Activated CD4-positive, alpha-beta T cell treated with anti-CD3 and anti-CD28 coated beads, Interleukin-2, amount 10 ng/mL, durations not matched to agents 24 days and 14 days (primary cell): Measurements from ENCODE around the gene AMIGO2. TPM values are rescaled to one million over a fixed set of nuclear protein-coding genes. Genes with fewer than 3 reads are reported as not detected.
"Not testable (repeated sequence)": the region's sequence is repeated elsewhere in the genome, so short reads cannot be mapped to it uniquely, and the experiment has no call there.

Experiments used
- DNase-seq: peaks from one replicate; pipeline ENCODE4 v3.0.0; 2022
- H3K27ac Mint-ChIP-seq: one replicate; pipeline ENCODE4 v1.8.0; 2022; ENCODE audit warnings: mild to moderate bottlenecking, mixed read lengths
- H3K27me3 Mint-ChIP-seq: one replicate; pipeline ENCODE4 v1.8.0; 2022; ENCODE audit warnings: mixed read lengths
- H3K36me3 Mint-ChIP-seq: one replicate; pipeline ENCODE4 v1.8.0; 2022; ENCODE audit warnings: low read depth, mild to moderate bottlenecking, mixed read lengths
- H3K4me1 Mint-ChIP-seq: one replicate; pipeline ENCODE4 v1.8.0; 2021; ENCODE audit warnings: mixed read lengths
- H3K4me3 Mint-ChIP-seq: one replicate; pipeline ENCODE4 v1.8.0; 2022; ENCODE audit warnings: mild to moderate bottlenecking, moderate library complexity, mixed read lengths
- H3K9me3 Mint-ChIP-seq: one replicate; pipeline ENCODE4 v1.8.0; 2021; ENCODE audit warnings: mixed read lengths
- intact Hi-C: fragments of 100-400 bp; cut with micrococcal nuclease; formaldehyde crosslinking; loops from one replicate; pipeline ENCODE4 v1.15.1; 2023
- total RNA-seq: library from RNA; stranded (reverse); gene quantifications from 2 replicates; pipeline ENCODE4 v1.2.3, GENCODE V29; 2022

AMIGO2 gene
- total RNA-seq, 1 donor from 2014 or later: 13.6 TPM

DNA sequence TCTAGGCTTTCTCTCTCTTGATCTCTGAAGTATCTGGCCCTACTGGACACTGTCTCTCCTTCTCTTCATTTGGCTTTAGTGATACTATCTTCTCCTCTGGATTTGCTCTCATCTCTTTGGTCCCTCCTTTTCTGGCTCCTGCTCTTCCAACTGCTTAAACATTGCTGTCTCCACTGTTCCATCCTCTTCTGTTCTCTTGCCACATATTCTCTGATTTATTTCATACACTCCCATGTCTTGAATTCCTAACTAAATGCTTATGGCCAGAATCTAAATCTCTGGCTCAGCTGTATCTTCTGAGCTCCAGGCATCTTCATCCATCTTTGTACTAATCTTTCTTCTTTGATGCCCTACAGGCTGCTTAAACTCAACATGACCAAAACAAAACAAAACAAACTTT lies 25.8 kb downstream of the AMIGO2 start:
- peaks cover 5% of the 10 kb centered on the region for H3K36me3 Mint-ChIP-seq
- no peak overlapping the region for H3K27ac Mint-ChIP-seq
- no peak for DNase-seq
- H3K4me3 Mint-ChIP-seq: no peak overlapping the region
- H3K4me1 Mint-ChIP-seq: no peaks in the 10 kb centered on the region
- intact Hi-C loops: no loop called here
- H3K27me3 Mint-ChIP-seq: no peaks in the 10 kb centered on the region
- peaks cover 20% of the 10 kb centered on the region for H3K9me3 Mint-ChIP-seq

DNA sequence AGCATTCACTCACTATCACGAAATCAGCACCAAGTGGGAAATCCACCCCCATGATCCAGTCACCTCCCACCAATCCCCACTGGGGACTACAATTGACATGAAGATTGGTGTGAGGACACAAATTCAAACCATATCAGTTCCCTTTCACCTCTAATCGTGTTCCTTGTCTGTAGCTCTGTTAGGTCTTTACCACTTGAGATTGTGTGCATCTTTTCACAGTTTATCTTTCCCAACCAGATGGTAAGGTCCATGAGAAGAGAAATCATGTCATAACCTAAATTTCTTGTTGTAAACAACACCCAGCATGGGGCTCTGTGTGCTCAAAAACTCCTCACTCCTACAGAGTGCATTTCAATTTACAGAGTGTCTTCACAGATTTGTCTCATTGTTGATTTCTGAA lies 27.5 kb downstream of the AMIGO2 start:
- Mint-ChIP-seq H3K4me3 (no peak overlapping the region), H3K27me3 (peaks cover 2% of the 10 kb centered on the region), H3K36me3 (peaks cover 5% of the 10 kb centered on the region), H3K27ac (no peak overlapping the region), H3K4me1 (no peaks in the 10 kb centered on the region), H3K9me3 (peaks cover 23% of the 10 kb centered on the region)
- intact Hi-C loops: no loop called here
- no peak for DNase-seq

DNA sequence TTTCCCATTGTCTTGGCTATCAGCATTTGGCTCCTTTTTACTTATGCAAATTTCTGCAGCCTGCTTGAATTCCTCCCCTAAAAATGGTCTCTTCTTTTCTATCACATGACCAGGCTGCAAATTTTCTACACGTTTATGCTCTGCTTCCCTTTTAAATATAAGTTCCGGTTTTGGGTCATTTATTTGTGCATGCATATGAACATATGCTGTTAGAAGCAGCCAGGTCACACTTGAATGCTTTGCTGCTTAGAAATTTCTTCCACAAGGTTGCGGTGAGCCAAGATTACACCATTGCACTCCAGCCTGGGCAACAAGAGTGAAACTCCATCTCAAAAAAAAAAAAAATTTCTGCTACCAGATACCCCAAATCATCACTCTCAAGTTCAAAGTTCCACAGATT lies 28.5 kb downstream of the AMIGO2 start:
- H3K27ac Mint-ChIP-seq, H3K4me3 Mint-ChIP-seq, H3K27me3 Mint-ChIP-seq, DNase-seq, intact Hi-C loops, H3K4me1 Mint-ChIP-seq, H3K36me3 Mint-ChIP-seq: not testable (repeated sequence)
- peaks cover 21% of the 10 kb centered on the region for H3K9me3 Mint-ChIP-seq

DNA sequence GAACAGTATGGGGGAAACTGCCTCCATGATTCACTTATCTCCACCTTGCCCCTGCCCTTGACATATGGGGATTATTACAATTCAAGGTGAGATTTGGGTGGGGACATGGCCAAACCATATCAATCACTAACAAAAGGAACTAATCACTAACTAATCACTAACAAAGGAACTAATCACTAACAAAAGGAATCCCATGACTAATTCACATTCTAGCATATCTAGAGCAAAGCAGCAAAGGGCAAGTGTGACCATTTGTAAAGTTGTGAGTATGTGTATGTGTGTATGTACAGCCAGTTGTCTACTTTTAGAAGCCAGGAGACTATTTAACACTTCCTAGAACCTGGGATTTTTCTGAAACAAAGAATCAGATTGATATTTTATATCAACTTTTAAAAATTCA lies 31.2 kb downstream of the AMIGO2 start:
- peaks cover 2% of the 10 kb centered on the region for H3K27me3 Mint-ChIP-seq
- no peak for DNase-seq
- intact Hi-C loops: no loop called here
- no peaks in the 10 kb centered on the region for H3K4me1 Mint-ChIP-seq
- H3K9me3 Mint-ChIP-seq: peaks cover 23% of the 10 kb centered on the region
- no peak overlapping the region for H3K4me3 Mint-ChIP-seq
- peaks cover 2% of the 10 kb centered on the region for H3K36me3 Mint-ChIP-seq
- no peak overlapping the region for H3K27ac Mint-ChIP-seq

DNA sequence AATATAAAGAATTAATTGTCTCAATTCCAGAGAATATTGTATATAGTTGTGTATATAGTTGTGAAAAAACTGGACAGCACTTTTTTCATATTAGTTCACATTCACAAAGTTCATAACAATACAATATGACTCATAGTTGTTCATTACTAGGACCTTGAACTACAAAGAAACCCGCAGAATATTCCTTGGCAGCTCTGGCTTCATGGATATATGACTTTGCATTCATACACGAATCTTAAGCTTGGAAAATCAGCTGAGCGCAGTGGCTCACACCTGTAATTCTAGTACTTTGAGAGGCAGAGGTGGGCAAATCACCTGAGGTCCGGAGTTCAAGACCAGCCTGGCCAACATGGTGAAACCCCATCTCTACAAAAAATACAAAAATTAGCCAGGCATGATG lies 38.4 kb downstream of the AMIGO2 start:
- H3K4me1 Mint-ChIP-seq: peaks cover 2% of the 10 kb centered on the region
- H3K4me3 Mint-ChIP-seq: no peak overlapping the region
- H3K9me3 Mint-ChIP-seq: peaks cover 4% of the 10 kb centered on the region
- DNase-seq: no peak
- intact Hi-C loops: no loop called here
- H3K27ac Mint-ChIP-seq: no peak overlapping the region
- no peaks in the 10 kb centered on the region for H3K36me3 Mint-ChIP-seq
- no peaks in the 10 kb centered on the region for H3K27me3 Mint-ChIP-seq

DNA sequence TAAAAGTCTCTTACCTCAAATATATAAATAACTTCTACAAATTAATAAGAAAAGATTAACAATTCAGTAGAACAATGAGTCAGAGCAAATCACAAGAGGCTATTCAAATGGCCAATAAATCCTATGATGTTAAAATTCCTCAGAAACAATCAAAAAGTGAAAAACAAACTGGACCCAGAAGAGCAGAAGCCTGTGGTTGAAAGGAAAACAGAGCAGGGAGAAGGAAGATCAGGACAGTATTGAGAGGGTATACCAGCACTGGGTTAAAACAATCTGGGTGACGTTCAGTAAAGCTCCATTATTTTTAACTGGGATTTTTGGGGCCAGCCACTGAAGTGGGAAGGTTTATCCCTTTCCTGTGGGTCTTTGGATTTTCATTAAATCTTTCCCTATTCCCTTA lies 40.0 kb downstream of the AMIGO2 start:
- intact Hi-C loops: loop anchor here (10.0 kb wide), 1 partner anchor 615 kb away; no protein-coding TSS in a partner anchor
- DNase-seq: no peak
- no peak overlapping the region for H3K27ac Mint-ChIP-seq
- no peaks in the 10 kb centered on the region for H3K36me3 Mint-ChIP-seq
- peaks cover 2% of the 10 kb centered on the region for H3K4me1 Mint-ChIP-seq
- H3K27me3 Mint-ChIP-seq: no peaks in the 10 kb centered on the region
- no peak overlapping the region for H3K4me3 Mint-ChIP-seq
- H3K9me3 Mint-ChIP-seq: no peaks in the 10 kb centered on the region

DNA sequence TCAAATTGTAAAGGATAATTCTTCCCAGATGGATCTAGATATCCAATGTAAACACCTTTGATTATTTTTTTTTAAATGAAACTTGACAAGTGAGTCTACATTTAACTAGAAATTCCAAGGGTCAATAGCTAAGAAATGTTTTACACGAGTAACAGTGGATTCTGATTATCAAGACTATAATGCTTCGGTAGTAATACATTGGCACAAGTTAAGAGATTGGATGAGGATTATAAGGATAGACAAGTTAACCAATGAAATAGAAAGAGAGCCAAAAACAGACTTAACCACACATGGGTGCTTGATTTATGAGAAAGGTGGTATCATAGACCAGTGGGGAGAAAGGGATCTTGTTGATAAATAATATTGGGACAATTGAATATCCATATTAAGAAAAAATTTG lies 40.7 kb downstream of the AMIGO2 start:
- Mint-ChIP-seq H3K36me3 (no peaks in the 10 kb centered on the region), H3K9me3 (no peaks in the 10 kb centered on the region), H3K4me3 (no peak overlapping the region), H3K27me3 (no peaks in the 10 kb centered on the region), H3K4me1 (peaks cover 2% of the 10 kb centered on the region), H3K27ac (no peak overlapping the region)
- DNase-seq: no peak
- intact Hi-C loops: loop anchor here (10.0 kb wide), 1 partner anchor 616 kb away; no protein-coding TSS in a partner anchor

DNA sequence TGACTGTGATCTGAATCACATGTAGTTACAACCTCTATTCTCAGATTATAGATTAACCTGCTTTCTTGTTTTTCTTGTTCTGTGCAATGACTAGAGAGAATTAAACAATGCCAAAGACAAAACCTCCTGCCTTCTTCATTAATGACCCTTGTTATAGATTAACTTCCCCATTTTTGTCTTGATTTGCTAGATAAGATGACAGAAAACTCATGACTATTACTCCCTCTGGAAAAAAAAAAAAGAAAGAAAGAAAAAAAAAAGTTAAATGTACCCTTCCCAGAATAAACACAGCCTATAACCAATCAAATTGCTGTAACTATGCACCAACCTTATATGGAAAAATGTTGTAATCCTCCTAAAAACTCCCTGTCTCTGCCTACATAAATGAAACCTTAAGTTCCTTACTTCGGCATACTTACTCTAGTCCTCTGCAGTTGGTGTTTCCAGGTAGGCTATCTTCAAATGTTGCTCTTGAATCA lies 41.5 kb downstream of the AMIGO2 start:
- intact Hi-C loops: loop anchor here (10.0 kb wide), 1 partner anchor 616 kb away; no protein-coding TSS in a partner anchor
- H3K4me1 Mint-ChIP-seq: peaks cover 5% of the 10 kb centered on the region

DNA sequence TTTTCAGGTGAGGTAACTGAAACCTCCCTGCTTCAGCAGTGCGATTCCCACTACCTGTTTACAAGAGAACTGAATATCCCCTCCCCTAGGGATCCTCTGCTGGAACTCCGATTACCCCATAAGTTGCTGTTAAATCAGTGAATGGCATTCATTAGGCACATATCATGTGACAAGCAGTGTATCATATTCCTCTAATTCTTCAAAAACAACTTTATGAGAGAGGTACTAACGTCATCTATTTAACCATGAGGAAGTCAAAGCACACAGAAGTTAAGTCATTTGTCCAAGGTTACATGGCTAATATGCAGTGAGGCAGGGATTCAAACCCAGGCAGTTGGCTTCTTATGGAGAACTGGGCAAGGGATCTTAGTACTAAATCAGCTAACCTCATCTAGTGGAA lies 44.3 kb downstream of the AMIGO2 start:
- no peaks in the 10 kb centered on the region for H3K36me3 Mint-ChIP-seq
- no peaks in the 10 kb centered on the region for H3K9me3 Mint-ChIP-seq
- intact Hi-C loops: loop anchor here (10.0 kb wide), 1 partner anchor 619 kb away; no protein-coding TSS in a partner anchor
- H3K4me1 Mint-ChIP-seq: peaks cover 11% of the 10 kb centered on the region
- no peak overlapping the region for H3K27ac Mint-ChIP-seq
- H3K4me3 Mint-ChIP-seq: no peak overlapping the region
- no peak for DNase-seq
- H3K27me3 Mint-ChIP-seq: peaks cover 1% of the 10 kb centered on the region

More for the DNA sequence above, 41.5 kb downstream of the AMIGO2 start:
- Mint-ChIP-seq H3K9me3 (no peaks in the 10 kb centered on the region), H3K27me3 (no peaks in the 10 kb centered on the region), H3K27ac (no peak overlapping the region), H3K4me3 (no peak overlapping the region), H3K36me3 (no peaks in the 10 kb centered on the region)
- no peak for DNase-seq

DNA sequence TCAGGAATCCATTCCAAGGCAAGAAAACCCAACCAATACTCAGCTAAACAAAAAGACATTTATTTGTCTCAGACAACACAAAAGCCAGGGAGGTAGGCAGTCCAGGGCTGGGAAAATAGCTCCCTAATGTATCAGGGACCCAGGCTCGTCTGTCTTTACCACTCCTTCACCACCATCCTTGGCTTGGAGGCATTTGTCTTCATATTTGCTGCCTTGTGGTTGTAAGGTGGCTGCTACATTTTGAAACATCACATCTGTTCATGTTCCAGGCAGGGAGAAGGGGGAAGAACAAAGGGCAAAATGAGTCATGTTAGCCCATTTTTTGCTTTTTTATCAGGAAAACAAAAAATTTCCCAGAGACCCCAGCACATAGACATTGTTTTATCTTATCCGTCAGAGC lies 45.1 kb downstream of the AMIGO2 start:
- H3K4me1 Mint-ChIP-seq: peaks cover 12% of the 10 kb centered on the region
- H3K27ac Mint-ChIP-seq: no peak overlapping the region
- no peak for DNase-seq
- no peaks in the 10 kb centered on the region for H3K36me3 Mint-ChIP-seq
- peaks cover 2% of the 10 kb centered on the region for H3K27me3 Mint-ChIP-seq
- H3K4me3 Mint-ChIP-seq: no peak overlapping the region
- no peaks in the 10 kb centered on the region for H3K9me3 Mint-ChIP-seq
- intact Hi-C loops: loop anchor here (5.0 to 10.0 kb wide), 3 partner anchors 158 to 620 kb away; no protein-coding TSS in a partner anchor

DNA sequence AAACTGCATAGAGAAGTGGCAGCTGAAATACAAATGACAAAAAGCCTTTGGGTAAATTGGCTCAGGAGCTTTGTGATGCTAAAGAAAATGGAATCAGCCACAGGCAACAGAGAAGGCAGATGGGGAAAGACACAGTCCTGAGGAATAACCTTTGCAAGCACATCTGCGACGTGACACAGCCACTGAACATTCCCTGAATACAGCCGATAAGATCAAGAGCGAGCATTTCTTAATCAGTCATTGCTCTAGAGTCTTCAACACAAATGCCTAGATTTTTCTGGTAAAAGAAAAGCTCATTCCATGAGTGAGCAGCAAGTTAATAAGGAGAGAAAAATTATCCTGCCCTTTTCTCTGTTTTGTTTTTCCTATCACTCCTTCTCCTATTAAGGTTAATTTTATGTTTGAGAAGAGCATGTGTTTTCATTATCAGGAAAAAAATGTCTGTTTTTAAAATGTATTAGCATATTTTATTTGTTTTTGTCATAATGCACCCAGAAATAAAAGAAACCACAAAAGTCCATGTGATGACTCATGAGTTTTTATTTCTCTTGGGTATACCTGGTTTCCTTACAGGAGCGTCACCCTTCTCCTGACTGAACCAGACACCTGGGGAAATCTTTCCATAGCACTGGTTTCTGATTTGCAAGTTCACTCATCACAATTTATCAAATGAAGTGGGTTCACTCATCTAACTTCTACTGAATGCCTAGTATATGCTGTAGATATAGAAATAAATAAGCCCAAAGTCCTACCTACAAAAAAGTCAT lies 45.8 kb downstream of the AMIGO2 start:
- intact Hi-C loops: loop anchor here (2.0 to 10.0 kb wide), 5 partner anchors 45 to 653 kb away; partner anchors contain the start of genes AMIGO2 and PCED1B
- Mint-ChIP-seq H3K9me3 (no peaks in the 10 kb centered on the region), H3K4me3 (no peak overlapping the region), H3K36me3 (no peaks in the 10 kb centered on the region), H3K27ac (peak overlapping the region; percentile 68), H3K27me3 (peaks cover 2% of the 10 kb centered on the region), H3K4me1 (peaks cover 15% of the 10 kb centered on the region)
- DNase-seq: no peak

DNA sequence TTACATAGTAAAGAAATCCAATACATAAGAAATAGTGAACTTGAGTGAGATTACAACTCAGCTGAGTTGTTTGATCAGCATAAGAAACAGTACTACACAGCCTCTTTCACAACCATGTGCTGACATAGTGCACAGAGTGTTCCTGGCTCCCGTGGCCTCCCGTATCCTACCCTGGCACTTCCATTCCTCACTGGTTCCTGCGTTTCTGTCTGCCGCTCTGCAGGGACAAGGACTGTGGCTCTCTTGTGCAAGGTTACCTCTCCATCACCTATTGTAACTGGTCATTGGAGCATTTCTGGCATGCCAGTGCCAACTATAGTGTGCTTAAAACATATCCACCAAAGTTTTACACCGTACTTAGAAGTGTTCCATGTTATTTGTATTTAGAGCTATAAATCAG lies 46.7 kb downstream of the AMIGO2 start:
- Mint-ChIP-seq H3K27me3 (peaks cover 2% of the 10 kb centered on the region), H3K9me3 (no peaks in the 10 kb centered on the region), H3K27ac (no peak overlapping the region), H3K4me1 (peaks cover 13% of the 10 kb centered on the region), H3K36me3 (no peaks in the 10 kb centered on the region), H3K4me3 (no peak overlapping the region)
- intact Hi-C loops: loop anchor here (2.0 to 10.0 kb wide), 5 partner anchors 46 to 654 kb away; partner anchors contain the start of genes AMIGO2 and PCED1B
- DNase-seq: no peak

DNA sequence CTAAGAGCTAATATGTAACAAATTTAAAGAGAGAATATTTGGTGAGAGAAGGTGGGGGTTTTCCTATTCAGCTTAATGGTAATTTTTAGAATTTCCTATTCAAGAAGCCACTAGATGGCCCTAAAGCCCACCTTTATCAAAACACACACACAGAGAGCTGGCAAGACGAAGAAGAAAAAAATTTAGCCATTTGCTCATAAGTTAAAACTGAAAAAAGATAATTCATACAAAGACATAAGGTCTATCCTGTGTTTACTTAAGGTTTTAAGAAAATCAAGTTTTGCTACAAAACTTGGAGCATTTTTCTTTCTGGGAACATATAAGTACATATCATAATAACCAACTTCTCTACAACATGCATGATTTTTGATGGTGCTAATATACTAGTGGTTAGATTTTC lies 47.1 kb downstream of the AMIGO2 start:
- H3K9me3 Mint-ChIP-seq: no peaks in the 10 kb centered on the region
- H3K4me1 Mint-ChIP-seq: peaks cover 13% of the 10 kb centered on the region
- intact Hi-C loops: loop anchor here (1.0 to 10.0 kb wide), 8 partner anchors 46 to 654 kb away; partner anchors contain the start of genes AMIGO2 and PCED1B
- peak; percentile 72 for DNase-seq
- H3K36me3 Mint-ChIP-seq: no peaks in the 10 kb centered on the region
- H3K4me3 Mint-ChIP-seq: no peak overlapping the region
- H3K27ac Mint-ChIP-seq: no peak overlapping the region
- H3K27me3 Mint-ChIP-seq: peaks cover 2% of the 10 kb centered on the region

DNA sequence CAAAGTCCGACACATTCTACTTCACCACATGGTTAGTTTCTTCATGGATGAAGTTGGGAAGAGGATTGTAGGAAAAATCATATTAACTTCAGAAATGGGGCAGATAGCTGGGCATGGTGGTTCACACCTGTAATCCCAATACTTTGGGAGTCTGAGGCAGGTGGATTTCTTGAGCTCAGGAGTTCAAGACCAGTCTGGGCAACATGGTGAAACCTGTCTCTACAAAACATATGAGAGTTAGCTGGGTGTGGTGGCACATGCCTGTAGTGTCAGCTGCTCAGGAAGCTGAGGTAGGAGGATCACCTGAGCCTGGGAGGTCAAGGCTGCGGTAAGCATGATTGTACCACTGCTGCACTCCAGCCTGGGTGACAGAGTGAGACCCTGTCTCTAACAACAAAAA lies 49.9 kb downstream of the AMIGO2 start:
- intact Hi-C loops: loop anchor here (5.0 to 10.0 kb wide), 4 partner anchors 162 to 875 kb away; no protein-coding TSS in a partner anchor
- no peak overlapping the region for H3K27ac Mint-ChIP-seq
- no peaks in the 10 kb centered on the region for H3K9me3 Mint-ChIP-seq
- H3K27me3 Mint-ChIP-seq: peaks cover 13% of the 10 kb centered on the region
- H3K36me3 Mint-ChIP-seq: no peaks in the 10 kb centered on the region
- DNase-seq: no peak
- peaks cover 13% of the 10 kb centered on the region for H3K4me1 Mint-ChIP-seq
- H3K4me3 Mint-ChIP-seq: no peak overlapping the region
